ENCODE results near the gene SERPINH1. TPM values are rescaled to one million over a fixed set of nuclear protein-coding genes. Genes with fewer than 3 reads are reported as not detected.

SERPINH1 gene
- total RNA-seq, 1 donor from 2014 or later: 234 TPM

DNA sequence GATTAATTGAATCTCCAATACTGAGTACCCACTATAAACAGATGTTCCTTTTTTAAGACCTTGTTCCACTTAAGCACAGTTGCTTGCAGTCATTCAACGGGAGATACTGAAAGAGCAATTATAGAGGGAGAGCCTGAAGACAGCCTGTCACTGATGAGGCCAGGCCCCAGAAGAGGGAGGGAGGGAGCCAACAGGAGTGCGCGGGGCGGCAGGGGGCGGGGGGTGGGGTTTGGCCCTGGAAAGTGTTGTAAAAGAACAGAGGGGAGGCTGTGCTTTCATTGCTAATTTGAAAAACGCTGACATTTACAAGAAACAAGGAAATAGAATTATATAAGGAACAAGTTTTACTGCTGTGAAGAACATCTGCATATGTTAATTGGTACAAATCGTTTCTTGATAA, 53.7 kb downstream of the SERPINH1 start:
- H3K9me3 Mint-ChIP-seq (ENCODE audit: low read depth): peaks cover 3% of the 10 kb centered on the region
- H3K4me3 Mint-ChIP-seq (ENCODE audit: low read depth): no peak overlapping the region
- no peaks in the 10 kb centered on the region for H3K36me3 Mint-ChIP-seq (ENCODE audit: insufficient read depth)
- DNase-seq (ENCODE audit: low spot score, unreplicated experiment): no peak
- peaks cover 3% of the 10 kb centered on the region for H3K27me3 Mint-ChIP-seq
- peaks cover 1% of the 10 kb centered on the region for H3K4me1 Mint-ChIP-seq (ENCODE audit: low read depth)
- TF ChIP-seq, protein P1, sequence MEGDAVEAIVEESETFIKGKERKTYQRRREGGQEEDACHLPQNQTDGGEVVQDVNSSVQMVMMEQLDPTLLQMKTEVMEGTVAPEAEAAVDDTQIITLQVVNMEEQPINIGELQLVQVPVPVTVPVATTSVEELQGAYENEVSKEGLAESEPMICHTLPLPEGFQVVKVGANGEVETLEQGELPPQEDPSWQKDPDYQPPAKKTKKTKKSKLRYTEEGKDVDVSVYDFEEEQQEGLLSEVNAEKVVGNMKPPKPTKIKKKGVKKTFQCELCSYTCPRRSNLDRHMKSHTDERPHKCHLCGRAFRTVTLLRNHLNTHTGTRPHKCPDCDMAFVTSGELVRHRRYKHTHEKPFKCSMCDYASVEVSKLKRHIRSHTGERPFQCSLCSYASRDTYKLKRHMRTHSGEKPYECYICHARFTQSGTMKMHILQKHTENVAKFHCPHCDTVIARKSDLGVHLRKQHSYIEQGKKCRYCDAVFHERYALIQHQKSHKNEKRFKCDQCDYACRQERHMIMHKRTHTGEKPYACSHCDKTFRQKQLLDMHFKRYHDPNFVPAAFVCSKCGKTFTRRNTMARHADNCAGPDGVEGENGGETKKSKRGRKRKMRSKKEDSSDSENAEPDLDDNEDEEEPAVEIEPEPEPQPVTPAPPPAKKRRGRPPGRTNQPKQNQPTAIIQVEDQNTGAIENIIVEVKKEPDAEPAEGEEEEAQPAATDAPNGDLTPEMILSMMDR (IDR thresholded peaks at IDR 0.05; ENCODE audit: unreplicated experiment): no peak
- no peak overlapping the region for H3K27ac Mint-ChIP-seq

DNA sequence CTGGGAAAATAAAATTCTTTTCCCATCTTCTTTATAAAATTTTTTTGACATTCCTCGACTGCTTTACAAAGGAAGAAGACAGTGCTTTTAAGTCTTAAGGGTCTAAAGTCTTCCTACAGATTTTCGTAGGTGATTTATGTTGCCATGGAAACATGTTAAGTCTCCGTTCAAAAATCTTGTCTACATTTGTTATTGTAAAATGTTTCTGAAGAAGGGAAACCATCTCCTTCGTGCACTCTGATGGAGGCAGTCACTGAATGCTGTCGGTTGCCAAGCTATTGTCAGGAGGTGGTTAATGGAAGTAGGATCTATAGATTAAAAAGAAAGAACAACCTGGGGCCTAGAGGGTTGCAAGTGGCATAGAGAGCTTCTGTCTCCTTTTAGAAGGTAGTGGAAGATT, 54.2 kb downstream of the SERPINH1 start:
- Mint-ChIP-seq H3K27ac (no peak overlapping the region), H3K4me1 (ENCODE audit: low read depth) (peaks cover 1% of the 10 kb centered on the region), H3K9me3 (ENCODE audit: low read depth) (peaks cover 3% of the 10 kb centered on the region), H3K36me3 (ENCODE audit: insufficient read depth) (no peaks in the 10 kb centered on the region), H3K4me3 (ENCODE audit: low read depth) (no peak overlapping the region), H3K27me3 (peaks cover 3% of the 10 kb centered on the region)
- DNase-seq (ENCODE audit: low spot score, unreplicated experiment): no peak
- TF ChIP-seq, protein P1 (IDR thresholded peaks at IDR 0.05; ENCODE audit: unreplicated experiment): no peak

Other genes starting within 250 kb of the SERPINH1 start
- 32.5 and 36.0 TPM in 2 replicates for gene ARRB1, start 210.6 kb upstream of the SERPINH1 start, total RNA-seq
- gene RPS3, start 162.7 kb upstream of the SERPINH1 start, total RNA-seq: 2,637 and 2,682 TPM in 2 replicates
- gene KLHL35, start 129.1 kb upstream of the SERPINH1 start, total RNA-seq: 0.55 and 1.2 TPM in 2 replicates
- gene GDPD5, start 36.3 kb upstream of the SERPINH1 start, total RNA-seq: 32.4 and 33.1 TPM in 2 replicates
- 5.4 and 6.0 TPM in 2 replicates for gene MAP6, start 106.8 kb downstream of the SERPINH1 start, total RNA-seq
- gene MOGAT2, start 155.6 kb downstream of the SERPINH1 start, total RNA-seq: not detected in 2 replicates
- gene DGAT2, start 206.5 kb downstream of the SERPINH1 start, total RNA-seq: 1.2 and 1.4 TPM in 2 replicates

Measured in progenitor cell of endocrine pancreas (in vitro differentiated cells).